Fibroblast of lung (primary cell): ENCODE measurements around the gene MLC1. TPM values are rescaled to one million over a fixed set of nuclear protein-coding genes. Genes with fewer than 3 reads are reported as not detected.

Source experiments
- DNase-seq, 2 donors: peaks; one replicate each; pipeline versions ENCODE4 v3.0.0 to v3.0.0-alpha.2; 2010; ENCODE audit warnings: low read depth in 2 of 2
- H2AFZ ChIP-seq: 2 replicates; pipeline ENCODE4 v1.5.1; 2012; ENCODE audit warnings: low read length, control low read depth, inconsistent platforms
- H3K27ac ChIP-seq: 2 replicates; pipeline ENCODE4 v1.5.1; 2011; ENCODE audit warnings: low read length, control low read depth; ENCODE audit not compliant: insufficient read depth
- H3K27me3 ChIP-seq: 2 replicates; pipeline ENCODE4 v1.5.1; 2011; ENCODE audit warnings: mild to moderate bottlenecking, low read length; ENCODE audit not compliant: control insufficient read depth, insufficient read depth
- H3K36me3 ChIP-seq: 2 replicates; pipeline ENCODE4 v1.5.1; 2011; ENCODE audit warnings: low read length; ENCODE audit not compliant: control insufficient read depth, insufficient read depth
- H3K4me1 ChIP-seq: 2 replicates; pipeline ENCODE4 v1.5.1; 2011; ENCODE audit warnings: low read length; ENCODE audit not compliant: control insufficient read depth, insufficient read depth; ENCODE audit errors: extremely low read depth
- H3K4me2 ChIP-seq: 2 replicates; pipeline ENCODE4 v1.5.1; 2011; ENCODE audit warnings: low read length, control low read depth; ENCODE audit not compliant: insufficient read depth; ENCODE audit errors: extremely low read depth
- H3K4me3 ChIP-seq, 4 experiments: fragments of 200-600 bp in 1 of 4; sonication (generic) in 1 of 4; replicated peaks in 1 of 4; 2 replicates each; pipeline ENCODE4 v1.5.1; 2011 to 2016; ENCODE audit warnings: low read length in 4 of 4, low read depth in 3 of 4, mild to moderate bottlenecking in 3 of 4, control low read depth in 2 of 4, inconsistent platforms in 1 of 4, mixed read lengths in 1 of 4; ENCODE audit not compliant: insufficient read depth in 1 of 4; ENCODE audit errors: control extremely low read depth in 1 of 4
- H3K79me2 ChIP-seq: 2 replicates; pipeline ENCODE4 v1.5.1; 2012; ENCODE audit warnings: mild to moderate bottlenecking, low read length, inconsistent platforms; ENCODE audit not compliant: control insufficient read depth, insufficient read depth
- H3K9ac ChIP-seq: 2 replicates; pipeline ENCODE4 v1.5.1; 2011; ENCODE audit warnings: mild to moderate bottlenecking, low read length, control low read depth; ENCODE audit not compliant: insufficient read depth
- H3K9me3 ChIP-seq: 2 replicates; pipeline ENCODE4 v1.5.1; 2012; ENCODE audit warnings: low read depth, low read length; ENCODE audit not compliant: control insufficient read depth, insufficient read depth
- H4K20me1 ChIP-seq: 2 replicates; pipeline ENCODE4 v1.5.1; 2011; ENCODE audit warnings: low read length; ENCODE audit not compliant: control insufficient read depth, insufficient read depth; ENCODE audit errors: extremely low read depth
- EZH2 ChIP-seq: IDR thresholded peaks from 2 replicates; pipeline ENCODE4 v1.5.1; 2012; ENCODE audit warnings: low read length, control low read depth, mild to moderate bottlenecking; ENCODE audit errors: missing control alignments
- polyA plus RNA-seq, 2 donors: library from polyadenylated mRNA; depleted of rRNA in 1 of 2; stranded (reverse) in 1 of 2; unstranded in 1 of 2; fragments of >200 nt; gene quantifications; 2 replicates each; pipeline ENCODE4 v1.2.1, GENCODE V29; 2011 to 2012; ENCODE audit warnings: missing spikeins in 1 of 2
- total RNA-seq: library from RNA; depleted of rRNA; stranded (reverse); fragments of >200 nt; gene quantifications from 2 replicates; pipeline ENCODE4 v1.2.1, GENCODE V29; 2014
- TF ChIP-seq, protein P1 (sequence below), 2 donors: IDR thresholded peaks in 1 of 2; conservative IDR thresholded peaks in 1 of 2; 1 replicate in 1 of 2; 2 replicates in 1 of 2; pipeline ENCODE4 v1.5.1; 2011 to 2012; ENCODE audit warnings: low read length in 2 of 2, control low read depth in 1 of 2, inconsistent platforms in 1 of 2, low read depth in 1 of 2, mild to moderate bottlenecking in 1 of 2

Gene MLC1
- total and polyA plus RNA-seq, 2 donors (not counting 1 experiment from before 2014, with no cell fraction given): under 0.01 TPM; not detected in 1

DNA sequence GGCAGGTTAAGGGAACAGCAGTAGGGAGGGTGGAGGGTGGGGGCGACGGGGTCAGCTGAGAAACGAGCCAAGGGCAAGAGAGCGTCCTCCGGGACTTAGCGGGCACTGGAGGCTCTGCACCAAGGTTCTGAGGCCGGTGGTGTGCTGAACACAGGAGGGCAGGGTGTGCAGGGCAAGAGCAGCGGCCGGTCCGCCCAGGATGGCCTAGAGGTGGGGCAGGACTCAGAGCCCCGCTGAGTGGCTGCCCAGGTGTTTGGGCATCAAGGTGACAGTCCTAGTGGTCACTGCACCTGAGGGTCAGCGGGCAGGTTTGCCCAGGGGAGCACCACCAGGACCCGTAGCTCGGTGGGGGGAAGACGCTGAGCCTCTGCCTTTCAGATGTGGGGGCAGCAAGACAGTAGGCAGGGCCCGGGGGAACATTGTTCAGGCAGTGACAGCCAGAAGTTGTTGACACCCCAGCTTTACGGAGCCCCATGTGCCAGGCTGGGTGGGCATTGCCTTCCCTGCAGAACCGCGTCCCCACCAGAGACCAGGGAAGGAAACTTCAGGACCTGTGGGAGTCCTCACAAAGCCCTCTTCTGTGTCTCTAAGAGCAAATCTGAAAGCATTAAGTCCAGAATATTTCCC lies 22.6 kb downstream of the MLC1 start:
- Histone ChIP-seq H3K27me3 (no peaks in the 10 kb centered on the region), H3K4me1 (no peaks in the 10 kb centered on the region), H3K9ac (no peak overlapping the region), H3K27ac (no peak overlapping the region), H3K79me2 (no peaks in the 10 kb centered on the region), H3K4me3 (no peak overlapping the region), H3K4me2 (no peak overlapping the region), H4K20me1 (no peaks in the 10 kb centered on the region), H2AFZ (no peak overlapping the region), H3K9me3 (no peaks in the 10 kb centered on the region), H3K36me3 (no peaks in the 10 kb centered on the region)
- DNase-seq: no peak
- TF ChIP-seq, protein P1, sequence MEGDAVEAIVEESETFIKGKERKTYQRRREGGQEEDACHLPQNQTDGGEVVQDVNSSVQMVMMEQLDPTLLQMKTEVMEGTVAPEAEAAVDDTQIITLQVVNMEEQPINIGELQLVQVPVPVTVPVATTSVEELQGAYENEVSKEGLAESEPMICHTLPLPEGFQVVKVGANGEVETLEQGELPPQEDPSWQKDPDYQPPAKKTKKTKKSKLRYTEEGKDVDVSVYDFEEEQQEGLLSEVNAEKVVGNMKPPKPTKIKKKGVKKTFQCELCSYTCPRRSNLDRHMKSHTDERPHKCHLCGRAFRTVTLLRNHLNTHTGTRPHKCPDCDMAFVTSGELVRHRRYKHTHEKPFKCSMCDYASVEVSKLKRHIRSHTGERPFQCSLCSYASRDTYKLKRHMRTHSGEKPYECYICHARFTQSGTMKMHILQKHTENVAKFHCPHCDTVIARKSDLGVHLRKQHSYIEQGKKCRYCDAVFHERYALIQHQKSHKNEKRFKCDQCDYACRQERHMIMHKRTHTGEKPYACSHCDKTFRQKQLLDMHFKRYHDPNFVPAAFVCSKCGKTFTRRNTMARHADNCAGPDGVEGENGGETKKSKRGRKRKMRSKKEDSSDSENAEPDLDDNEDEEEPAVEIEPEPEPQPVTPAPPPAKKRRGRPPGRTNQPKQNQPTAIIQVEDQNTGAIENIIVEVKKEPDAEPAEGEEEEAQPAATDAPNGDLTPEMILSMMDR (conservative IDR thresholded peaks at IDR 0.05 in 1 of 2, IDR thresholded peaks at IDR 0.05 in 1 of 2; ENCODE audit: low read depth in 1 of 2, low read length in 2 of 2): no peak
- TF ChIP-seq EZH2: no peak

DNA sequence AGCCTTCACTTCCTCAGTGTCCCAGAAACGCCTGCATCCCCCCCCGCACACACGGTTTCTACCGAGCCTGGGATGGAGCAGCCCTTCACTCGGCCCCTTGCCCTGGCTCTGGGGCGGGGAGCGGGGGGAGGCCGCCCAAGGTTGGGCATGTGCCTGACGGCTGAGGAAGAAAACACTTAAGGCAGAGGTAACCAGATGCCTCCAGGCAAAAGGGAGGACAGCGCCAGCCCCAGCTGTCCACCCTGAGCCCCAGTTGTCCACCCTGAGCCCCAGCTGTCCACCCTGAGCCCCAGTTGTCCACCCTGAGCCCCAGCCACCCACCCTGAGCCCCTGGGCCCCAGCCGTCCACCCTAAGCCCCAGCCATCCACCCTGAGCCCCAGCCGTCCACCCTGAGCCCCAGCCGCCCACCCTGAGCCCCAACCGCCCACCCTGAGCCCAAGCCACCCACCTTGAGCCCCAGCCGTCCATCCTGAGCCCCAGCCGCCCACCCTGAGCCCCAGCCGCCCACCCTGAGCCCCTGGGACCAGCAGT lies 23.3 kb downstream of the MLC1 start:
- no peaks in the 10 kb centered on the region for H3K9me3 ChIP-seq
- TF ChIP-seq, protein P1 (conservative IDR thresholded peaks at IDR 0.05 in 1 of 2, IDR thresholded peaks at IDR 0.05 in 1 of 2; ENCODE audit: low read depth in 1 of 2, low read length in 2 of 2): no peak
- TF ChIP-seq EZH2: no peak
- no peak overlapping the region for H3K9ac ChIP-seq
- H3K79me2 ChIP-seq: no peaks in the 10 kb centered on the region
- H3K4me2 ChIP-seq: no peak overlapping the region
- H3K36me3 ChIP-seq: no peaks in the 10 kb centered on the region
- H3K4me1 ChIP-seq: no peaks in the 10 kb centered on the region
- H3K27ac ChIP-seq: no peak overlapping the region
- H3K27me3 ChIP-seq: no peaks in the 10 kb centered on the region
- H3K4me3 ChIP-seq: no peak overlapping the region
- H2AFZ ChIP-seq: no peak overlapping the region
- H4K20me1 ChIP-seq: no peaks in the 10 kb centered on the region
- no peak for DNase-seq

DNA sequence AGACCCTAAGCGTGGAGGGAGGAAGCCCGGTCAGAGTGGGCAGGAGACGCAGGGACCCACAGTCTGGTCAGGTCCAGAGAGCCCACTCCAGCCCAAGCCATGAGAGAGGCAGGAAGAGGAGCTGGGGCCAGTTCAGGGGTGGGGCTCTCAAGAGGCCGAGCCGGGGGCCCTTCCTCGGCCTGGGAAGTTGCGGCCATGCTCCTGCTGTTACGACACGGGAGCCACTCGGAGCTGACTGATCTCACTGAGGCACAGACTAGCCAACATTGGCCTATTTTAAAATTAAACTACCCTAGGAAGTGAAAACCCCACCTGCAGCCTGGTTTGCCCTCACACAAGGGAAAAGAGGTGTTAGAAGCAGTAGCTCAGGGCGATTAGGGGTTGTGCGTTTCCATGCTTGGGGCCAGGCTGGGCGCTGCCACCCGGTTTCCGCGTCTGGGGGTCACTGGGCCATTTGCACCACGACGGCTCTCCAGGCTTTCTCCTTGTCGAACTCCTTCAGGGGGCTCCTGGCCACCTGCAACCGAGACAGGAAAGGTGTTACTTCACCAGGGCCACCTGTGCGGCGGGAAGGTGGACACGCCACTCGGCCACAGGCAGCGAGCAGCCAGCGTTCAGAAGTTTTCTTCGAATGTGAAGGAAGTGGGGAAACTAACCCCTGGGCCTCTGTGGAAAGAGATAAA lies 23.9 kb downstream of the MLC1 start:
- Histone ChIP-seq H3K4me2 (no peak overlapping the region), H2AFZ (no peak overlapping the region), H3K4me1 (no peaks in the 10 kb centered on the region), H3K4me3 (no peak overlapping the region), H3K27ac (no peak overlapping the region), H3K9ac (no peak overlapping the region), H3K36me3 (no peaks in the 10 kb centered on the region), H3K9me3 (no peaks in the 10 kb centered on the region), H4K20me1 (no peaks in the 10 kb centered on the region), H3K79me2 (no peaks in the 10 kb centered on the region), H3K27me3 (no peaks in the 10 kb centered on the region)
- TF ChIP-seq, protein P1 (conservative IDR thresholded peaks at IDR 0.05 in 1 of 2, IDR thresholded peaks at IDR 0.05 in 1 of 2; ENCODE audit: low read depth in 1 of 2, low read length in 2 of 2): no peak
- TF ChIP-seq EZH2: no peak
- no peak for DNase-seq
